ENCODE data around the gene CHCT1.
"Not testable (repeated sequence)": the region's sequence is repeated elsewhere in the genome, so short reads cannot be mapped to it uniquely, and the experiment has no call there.

Gene CHCT1

GRCh38 chr17:60422162-60422665 is at the start of gene CHCT1:
TSS of gene CHCT1 (plus strand) at chr17:60422489. CDS start at chr17:60422593, 104 bp downstream.
- H3K4me3 ChIP-seq (ENCODE audit: low read depth, low read length) = peak within 1 kb of the TSS; percentile 53
- no peak for DNase-seq (ENCODE audit: low read depth)

GRCh38 chr17:60372790-60373483 is 49.4 kb upstream of the CHCT1 start:
- DNase-seq (ENCODE audit: low read depth) = no peak
- H3K4me3 ChIP-seq (ENCODE audit: low read depth, low read length) = no peak overlapping the region

GRCh38 chr17:60378187-60378586 is 44.1 kb upstream of the CHCT1 start:
- not testable (repeated sequence) for H3K4me3 ChIP-seq (ENCODE audit: low read depth, low read length); DNase-seq (ENCODE audit: low read depth)

GRCh38 chr17:60379461-60379860 is 42.8 kb upstream of the CHCT1 start:
- not testable (repeated sequence) for H3K4me3 ChIP-seq (ENCODE audit: low read depth, low read length); DNase-seq (ENCODE audit: low read depth)

GRCh38 chr17:60381958-60382357 is 40.3 kb upstream of the CHCT1 start:
- no peak for DNase-seq (ENCODE audit: low read depth)
- no peak overlapping the region for H3K4me3 ChIP-seq (ENCODE audit: low read depth, low read length)

GRCh38 chr17:60383379-60383778 is 38.9 kb upstream of the CHCT1 start:
- no peak overlapping the region for H3K4me3 ChIP-seq (ENCODE audit: low read depth, low read length)
- DNase-seq (ENCODE audit: low read depth) = no peak

GRCh38 chr17:60384921-60385320 is 37.4 kb upstream of the CHCT1 start:
- not testable (repeated sequence) for DNase-seq (ENCODE audit: low read depth); H3K4me3 ChIP-seq (ENCODE audit: low read depth, low read length)

- DNase-seq (ENCODE audit: low read depth) = no peak
- no peak overlapping the region for H3K4me3 ChIP-seq (ENCODE audit: low read depth, low read length)
These were observed 35.9 kb upstream of the CHCT1 start for GRCh38 chr17:60386147-60387058.

- H3K4me3 ChIP-seq (ENCODE audit: low read depth, low read length) = no peak overlapping the region
- DNase-seq (ENCODE audit: low read depth) = no peak
These were observed 34.6 kb upstream of the CHCT1 start for GRCh38 chr17:60387666-60388065.

- no peak overlapping the region for H3K4me3 ChIP-seq (ENCODE audit: low read depth, low read length)
- no peak for DNase-seq (ENCODE audit: low read depth)
These were observed 33.5 kb upstream of the CHCT1 start for GRCh38 chr17:60388742-60389141.

GRCh38 chr17:60390186-60390585 is 32.1 kb upstream of the CHCT1 start:
- peak; percentile 26 for DNase-seq (ENCODE audit: low read depth)
- H3K4me3 ChIP-seq (ENCODE audit: low read depth, low read length) = peak overlapping the region; percentile 96

GRCh38 chr17:60390925-60391470 is 31.3 kb upstream of the CHCT1 start:
- H3K4me3 ChIP-seq (ENCODE audit: low read depth, low read length) = peak overlapping the region; percentile 96
- DNase-seq (ENCODE audit: low read depth) = peak; percentile 27

- peak overlapping the region; percentile 96 for H3K4me3 ChIP-seq (ENCODE audit: low read depth, low read length)
- DNase-seq (ENCODE audit: low read depth) = no peak
These were observed 30.7 kb upstream of the CHCT1 start for GRCh38 chr17:60391471-60392041.

- peak; percentile 97 for DNase-seq (ENCODE audit: low read depth)
- peak within 1 kb of the TSS; percentile 96 for H3K4me3 ChIP-seq (ENCODE audit: low read depth, low read length)
These were observed 30.0 kb upstream of the CHCT1 start, which contains the start of gene USP32 for GRCh38 chr17:60392042-60392844. TSS of gene USP32 (minus strand) at chr17:60392133. CDS start at chr17:60391939, 194 bp downstream.

- peak; percentile 28 for DNase-seq (ENCODE audit: low read depth)
- H3K4me3 ChIP-seq (ENCODE audit: low read depth, low read length) = peak overlapping the region; percentile 96
These were observed 29.2 kb upstream of the CHCT1 start for GRCh38 chr17:60392845-60393702.

GRCh38 chr17:60393840-60394723 is 28.2 kb upstream of the CHCT1 start:
- H3K4me3 ChIP-seq (ENCODE audit: low read depth, low read length) = no peak overlapping the region

GRCh38 chr17:60395508-60396065 is 26.7 kb upstream of the CHCT1 start:
- no peak overlapping the region for H3K4me3 ChIP-seq (ENCODE audit: low read depth, low read length)
- DNase-seq (ENCODE audit: low read depth) = no peak

More at GRCh38 chr17:60393840-60394723, 28.2 kb upstream of the CHCT1 start:
- no peak for DNase-seq (ENCODE audit: low read depth)

Data from skeletal muscle cell (primary cell).